Neural cell (in vitro differentiated cells): ENCODE results near the gene MOSPD2.

Experiments used
- EP300 ChIP-seq: fragments of 450-650 bp; conservative IDR thresholded peaks from 2 replicates; pipeline ENCODE4 v1.6.1; 2014; ENCODE audit warnings: antibody characterized with exemption, mild to moderate bottlenecking, moderate library complexity; ENCODE audit not compliant: poor library complexity, severe bottlenecking
- MXI1 ChIP-seq: fragments of 450-650 bp; conservative IDR thresholded peaks from 2 replicates; pipeline ENCODE4 v1.6.1; 2014; ENCODE audit warnings: antibody characterized with exemption, mild to moderate bottlenecking; ENCODE audit not compliant: poor library complexity, severe bottlenecking
- SMC3 ChIP-seq: fragments of 450-650 bp; conservative IDR thresholded peaks from 2 replicates; pipeline ENCODE4 v1.6.1; 2014; ENCODE audit warnings: antibody characterized with exemption, mild to moderate bottlenecking, moderate library complexity; ENCODE audit not compliant: poor library complexity
- TAF1 ChIP-seq: IDR thresholded peaks from 2 replicates; pipeline ENCODE4 v1.6.1; 2012; ENCODE audit warnings: low read depth
- TF ChIP-seq, protein P1 (sequence below): fragments of 450-650 bp; IDR thresholded peaks from 2 replicates; pipeline ENCODE4 v1.5.1; 2014; ENCODE audit warnings: antibody characterized with exemption, mild to moderate bottlenecking, moderate library complexity; ENCODE audit not compliant: poor library complexity, severe bottlenecking

DNA sequence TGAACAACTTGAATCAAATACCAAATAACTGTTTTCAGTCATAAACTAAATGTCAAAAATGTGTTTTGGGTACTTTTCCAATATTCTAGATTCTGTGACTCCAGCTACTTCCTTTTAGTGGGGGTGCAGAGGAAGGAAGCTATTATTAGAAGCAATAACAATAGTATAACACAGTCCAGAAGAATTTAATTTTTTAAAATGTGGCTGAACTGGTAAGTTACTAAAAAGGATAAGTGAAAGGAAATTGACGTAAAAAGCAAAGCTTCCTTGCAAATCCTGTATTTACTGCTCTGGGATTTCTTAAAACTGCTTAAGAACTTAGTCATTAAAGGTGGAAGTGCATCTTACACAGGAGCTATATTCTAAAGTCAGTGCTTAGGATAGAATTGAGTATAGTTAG, 53.2 kb downstream of the MOSPD2 start:
- TF ChIP-seq, protein P1, sequence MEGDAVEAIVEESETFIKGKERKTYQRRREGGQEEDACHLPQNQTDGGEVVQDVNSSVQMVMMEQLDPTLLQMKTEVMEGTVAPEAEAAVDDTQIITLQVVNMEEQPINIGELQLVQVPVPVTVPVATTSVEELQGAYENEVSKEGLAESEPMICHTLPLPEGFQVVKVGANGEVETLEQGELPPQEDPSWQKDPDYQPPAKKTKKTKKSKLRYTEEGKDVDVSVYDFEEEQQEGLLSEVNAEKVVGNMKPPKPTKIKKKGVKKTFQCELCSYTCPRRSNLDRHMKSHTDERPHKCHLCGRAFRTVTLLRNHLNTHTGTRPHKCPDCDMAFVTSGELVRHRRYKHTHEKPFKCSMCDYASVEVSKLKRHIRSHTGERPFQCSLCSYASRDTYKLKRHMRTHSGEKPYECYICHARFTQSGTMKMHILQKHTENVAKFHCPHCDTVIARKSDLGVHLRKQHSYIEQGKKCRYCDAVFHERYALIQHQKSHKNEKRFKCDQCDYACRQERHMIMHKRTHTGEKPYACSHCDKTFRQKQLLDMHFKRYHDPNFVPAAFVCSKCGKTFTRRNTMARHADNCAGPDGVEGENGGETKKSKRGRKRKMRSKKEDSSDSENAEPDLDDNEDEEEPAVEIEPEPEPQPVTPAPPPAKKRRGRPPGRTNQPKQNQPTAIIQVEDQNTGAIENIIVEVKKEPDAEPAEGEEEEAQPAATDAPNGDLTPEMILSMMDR = no peak
- no peak for TF ChIP-seq SMC3
- no peak for TF ChIP-seq TAF1
- TF ChIP-seq MXI1 = no peak
- TF ChIP-seq EP300 = no peak
